ENCODE data around the gene RSPRY1. TPM values are rescaled to one million over a fixed set of nuclear protein-coding genes. Genes with fewer than 3 reads are reported as not detected.

Gene RSPRY1
- total RNA-seq, 4 donors from 2014 or later: 27.9 to 77.7 (median 53.2) TPM

- no peak for TF ChIP-seq POLR2A (IDR thresholded peaks at IDR 0.05)
- TF ChIP-seq, protein P1, sequence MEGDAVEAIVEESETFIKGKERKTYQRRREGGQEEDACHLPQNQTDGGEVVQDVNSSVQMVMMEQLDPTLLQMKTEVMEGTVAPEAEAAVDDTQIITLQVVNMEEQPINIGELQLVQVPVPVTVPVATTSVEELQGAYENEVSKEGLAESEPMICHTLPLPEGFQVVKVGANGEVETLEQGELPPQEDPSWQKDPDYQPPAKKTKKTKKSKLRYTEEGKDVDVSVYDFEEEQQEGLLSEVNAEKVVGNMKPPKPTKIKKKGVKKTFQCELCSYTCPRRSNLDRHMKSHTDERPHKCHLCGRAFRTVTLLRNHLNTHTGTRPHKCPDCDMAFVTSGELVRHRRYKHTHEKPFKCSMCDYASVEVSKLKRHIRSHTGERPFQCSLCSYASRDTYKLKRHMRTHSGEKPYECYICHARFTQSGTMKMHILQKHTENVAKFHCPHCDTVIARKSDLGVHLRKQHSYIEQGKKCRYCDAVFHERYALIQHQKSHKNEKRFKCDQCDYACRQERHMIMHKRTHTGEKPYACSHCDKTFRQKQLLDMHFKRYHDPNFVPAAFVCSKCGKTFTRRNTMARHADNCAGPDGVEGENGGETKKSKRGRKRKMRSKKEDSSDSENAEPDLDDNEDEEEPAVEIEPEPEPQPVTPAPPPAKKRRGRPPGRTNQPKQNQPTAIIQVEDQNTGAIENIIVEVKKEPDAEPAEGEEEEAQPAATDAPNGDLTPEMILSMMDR (IDR thresholded peaks at IDR 0.05): no peak
- H3K9me3 ChIP-seq: no peaks in the 10 kb centered on the region
- intact Hi-C loops (cut with DNase I; ENCODE audit: low total_unique reads): no loop called here
- H3K4me3 ChIP-seq: no peak overlapping the region
- no peak overlapping the region for H3K27ac ChIP-seq
- H3K4me1 ChIP-seq: peaks cover 0 to 8% of the 10 kb centered on the region in 2 donors
- H3K36me3 ChIP-seq: no peaks in the 10 kb centered on the region
- DNase-seq: no peak
- no peaks in the 10 kb centered on the region for H3K27me3 ChIP-seq
Observed at GRCh38 chr16:57282510-57283213, 96.5 kb downstream of the RSPRY1 start.

DNA sequence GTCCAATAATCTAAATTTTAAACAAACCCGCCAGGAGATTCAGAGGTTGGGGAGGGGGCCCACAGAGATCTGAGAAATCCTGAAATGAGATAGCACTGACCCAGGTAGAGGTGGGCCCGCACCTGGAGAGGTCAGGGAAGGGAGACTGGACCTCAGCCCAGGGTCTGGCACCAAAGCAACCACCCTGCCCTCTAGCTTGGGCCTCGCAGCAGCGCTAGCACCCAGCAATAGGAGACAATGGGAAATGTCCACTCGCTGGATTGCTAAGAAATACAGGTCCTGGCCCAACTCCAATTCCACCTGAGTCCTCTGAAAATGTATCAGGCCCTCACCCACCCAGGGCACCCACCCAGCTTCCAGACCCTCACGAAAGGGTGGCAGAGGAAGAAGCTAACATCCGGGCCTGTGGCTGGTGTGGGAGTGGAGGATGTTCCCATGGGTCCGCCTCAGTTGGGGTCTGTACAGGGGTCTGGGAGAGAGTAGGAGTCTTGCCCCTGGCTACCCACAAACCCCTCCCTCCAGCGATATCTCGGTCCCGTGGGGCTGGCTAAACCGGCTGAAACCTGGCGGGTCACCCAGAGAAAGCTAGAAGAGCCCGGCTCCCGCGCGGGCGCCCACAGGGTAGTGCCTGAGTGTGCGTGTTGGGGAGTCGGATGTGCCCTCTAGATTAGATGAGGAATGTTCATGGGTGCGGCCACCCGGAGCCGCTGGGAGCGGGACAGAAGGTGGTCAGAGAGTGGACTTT is 97.3 kb downstream of the RSPRY1 start:
- H3K4me3 ChIP-seq: no peak overlapping the region
- DNase-seq: no peak
- no peaks in the 10 kb centered on the region for H3K27me3 ChIP-seq
- no peak overlapping the region for H3K27ac ChIP-seq
- no peaks in the 10 kb centered on the region for H3K36me3 ChIP-seq
- no peaks in the 10 kb centered on the region for H3K9me3 ChIP-seq
- H3K4me1 ChIP-seq: peaks cover 0 to 8% of the 10 kb centered on the region in 2 donors
- intact Hi-C loops (cut with DNase I; ENCODE audit: low total_unique reads): no loop called here
- TF ChIP-seq, protein P1 (IDR thresholded peaks at IDR 0.05): no peak
- TF ChIP-seq POLR2A (IDR thresholded peaks at IDR 0.05): no peak

DNA sequence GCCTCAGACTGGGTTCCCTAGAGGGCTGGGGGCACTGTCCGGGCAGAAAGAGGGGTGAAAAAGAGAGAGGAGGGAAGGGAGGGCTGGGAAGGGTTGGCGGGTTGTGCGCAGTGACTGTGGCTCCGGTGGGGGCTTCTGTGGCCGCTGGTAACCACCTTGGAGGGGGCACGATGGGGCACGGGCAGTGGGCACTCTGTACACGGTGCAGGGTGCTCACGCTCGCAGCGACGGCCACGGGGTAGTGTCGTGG is 97.8 kb downstream of the RSPRY1 start:
- no peaks in the 10 kb centered on the region for H3K27me3 ChIP-seq
- peaks cover 0 to 8% of the 10 kb centered on the region in 2 donors for H3K4me1 ChIP-seq
- H3K36me3 ChIP-seq: no peaks in the 10 kb centered on the region
- intact Hi-C loops (cut with DNase I; ENCODE audit: low total_unique reads): no loop called here
- TF ChIP-seq, protein P1 (IDR thresholded peaks at IDR 0.05): no peak
- no peak for TF ChIP-seq POLR2A (IDR thresholded peaks at IDR 0.05)
- peak overlapping the region; percentile 36 to 43 for H3K4me3 ChIP-seq
- H3K9me3 ChIP-seq: no peaks in the 10 kb centered on the region
- no peak overlapping the region for H3K27ac ChIP-seq
- DNase-seq: no peak

DNA sequence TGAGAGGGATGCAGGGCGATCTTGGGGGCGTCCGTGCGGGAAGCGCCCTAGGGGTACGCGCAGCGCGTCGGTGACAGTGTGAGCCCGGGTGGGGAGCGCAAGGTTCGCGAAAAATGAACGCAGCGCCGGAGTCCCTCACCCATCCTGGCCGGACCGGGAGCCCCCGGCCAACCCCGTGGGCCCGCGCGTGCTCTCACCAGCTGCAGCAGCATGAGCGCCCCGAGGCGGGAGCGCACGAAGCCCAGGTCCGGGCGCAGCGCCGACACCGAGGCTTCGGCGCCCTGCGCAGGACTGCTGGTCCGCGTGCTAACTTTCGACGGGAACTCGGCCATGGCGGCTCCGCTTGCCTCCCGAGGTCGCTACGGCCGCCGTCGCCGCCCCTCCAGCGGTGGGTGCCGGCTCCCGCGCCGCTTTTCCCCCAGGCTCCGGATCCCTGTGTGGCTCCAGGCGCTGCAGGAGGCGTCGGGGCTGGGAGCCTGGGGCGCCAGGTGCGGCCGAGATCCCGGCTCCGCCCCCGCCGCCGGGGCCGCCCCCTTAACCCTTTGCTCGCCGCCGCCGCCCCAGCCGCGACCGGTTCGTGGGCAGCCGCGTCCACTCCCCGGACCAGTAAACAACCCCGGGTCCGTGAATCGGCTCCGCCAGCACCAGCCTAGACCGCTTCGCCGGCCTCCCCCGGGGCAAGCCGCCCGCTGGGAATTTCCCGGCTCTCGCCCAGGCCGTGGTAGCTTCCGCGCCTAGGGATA is 98.3 kb downstream of the RSPRY1 start, which contains the start of gene PLLP:
Gene PLLP, minus strand, starts transcription at position 464 of the 743 bp plus-strand sequence. Its CDS starts 132 bp downstream, at position 332.
- Histone ChIP-seq H3K27me3 (no peaks in the 10 kb centered on the region), H3K4me1 (peaks cover 0 to 8% of the 10 kb centered on the region in 2 donors), H3K36me3 (no peaks in the 10 kb centered on the region), H3K9me3 (no peaks in the 10 kb centered on the region), H3K27ac (no peak within 1 kb of the TSS), H3K4me3 (peak within 1 kb of the TSS; percentile 36 to 43)
- peak in 1 of 2 donors; percentile 37 for TF ChIP-seq POLR2A (IDR thresholded peaks at IDR 0.05)
- TF ChIP-seq, protein P1 (IDR thresholded peaks at IDR 0.05): no peak
- intact Hi-C loops (cut with DNase I; ENCODE audit: low total_unique reads): no loop called here
- peak in 1 of 2 donors; percentile 28 for DNase-seq

Measured in uterus (tissue), 4 donors.